GM21423 (cell line): ENCODE results near the gene USP30.
"Not testable (repeated sequence)": the region's sequence is repeated elsewhere in the genome, so short reads cannot be mapped to it uniquely, and the experiment has no call there.

ENCODE experiments used
- ATAC-seq: cut with Tn5 transposase; IDR thresholded peaks from one replicate; pipeline ENCODE4 v1.9.1; 2021; ENCODE audit warnings: mild to moderate bottlenecking, moderate library complexity; ENCODE audit not compliant: unreplicated experiment

The USP30 gene

GRCh38 chr12:109049794-109050193 is 2.6 kb upstream of the USP30 start:
- ATAC-seq = not testable (repeated sequence)

DNA sequence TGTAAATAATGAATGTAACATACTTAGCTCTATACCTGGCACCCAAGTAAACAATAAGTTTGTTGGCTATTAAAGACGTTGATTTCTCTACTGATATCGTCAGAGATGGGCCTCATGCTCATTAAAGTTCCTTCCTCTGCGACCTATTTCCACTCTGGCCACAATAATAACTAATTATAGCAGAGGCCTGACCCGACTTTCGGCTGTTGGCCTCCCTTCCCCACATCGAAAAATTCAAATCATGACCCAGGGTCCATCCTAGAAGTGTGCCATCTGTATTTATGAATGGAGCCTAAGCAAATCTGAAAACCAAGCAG is 321 bp upstream of the USP30 start:
- ATAC-seq = no peak

DNA sequence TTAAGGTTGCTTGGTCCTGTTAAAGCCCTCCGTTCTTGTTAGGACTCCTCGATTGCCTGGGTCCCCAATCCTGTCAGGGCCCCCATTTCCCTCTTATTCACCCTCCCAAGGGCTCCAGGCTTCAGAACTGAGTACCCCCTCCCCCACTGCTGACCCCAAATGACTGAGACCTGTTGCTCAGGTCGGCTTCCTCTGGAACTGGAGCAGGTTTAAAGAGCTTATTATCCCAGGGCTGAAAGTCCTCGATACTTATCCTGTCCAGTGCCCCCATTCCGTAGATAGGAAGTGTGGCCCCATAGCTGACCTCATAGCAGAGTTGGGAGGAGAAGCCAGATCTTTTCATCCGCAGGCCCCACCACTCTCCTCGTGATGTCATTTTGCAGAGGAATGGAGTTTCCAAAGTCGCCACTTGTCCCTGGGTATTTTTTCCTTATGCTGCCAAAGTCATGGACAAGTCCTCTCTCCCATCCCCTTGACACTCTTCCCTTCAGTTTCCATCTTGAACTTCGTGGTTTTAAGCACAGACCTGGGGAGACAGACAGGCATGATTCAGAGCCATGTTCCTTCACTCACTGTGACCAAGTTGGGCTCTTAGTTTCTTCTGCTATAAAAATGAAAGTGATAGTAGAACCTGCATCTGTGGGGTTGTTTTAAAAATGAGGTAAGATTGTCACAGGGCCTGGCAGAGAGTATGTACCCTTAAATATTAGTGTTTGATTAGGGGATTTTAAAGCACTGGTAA is 1.2 kb downstream of the USP30 start:
- peak; percentile 60 for ATAC-seq

DNA sequence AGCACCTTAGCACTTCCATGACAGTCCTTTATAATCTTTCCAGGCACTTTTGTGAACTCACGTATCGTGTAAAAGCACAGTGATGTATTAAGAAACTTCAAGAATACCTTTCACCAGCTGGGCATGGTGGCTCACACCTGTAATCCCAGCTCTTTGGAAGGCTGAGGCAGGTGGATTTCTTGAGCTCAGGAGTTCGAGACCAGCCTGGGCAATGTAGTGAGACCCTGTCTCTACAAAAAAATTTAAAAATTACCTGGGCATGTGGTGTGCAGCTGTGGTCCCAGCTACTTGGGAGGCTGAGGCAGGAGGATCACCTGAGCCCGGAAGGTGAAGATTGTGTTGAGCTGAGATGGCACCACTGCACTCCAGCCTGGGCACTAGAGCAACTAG is 1.7 kb downstream of the USP30 start:
- ATAC-seq = not testable (repeated sequence)

DNA sequence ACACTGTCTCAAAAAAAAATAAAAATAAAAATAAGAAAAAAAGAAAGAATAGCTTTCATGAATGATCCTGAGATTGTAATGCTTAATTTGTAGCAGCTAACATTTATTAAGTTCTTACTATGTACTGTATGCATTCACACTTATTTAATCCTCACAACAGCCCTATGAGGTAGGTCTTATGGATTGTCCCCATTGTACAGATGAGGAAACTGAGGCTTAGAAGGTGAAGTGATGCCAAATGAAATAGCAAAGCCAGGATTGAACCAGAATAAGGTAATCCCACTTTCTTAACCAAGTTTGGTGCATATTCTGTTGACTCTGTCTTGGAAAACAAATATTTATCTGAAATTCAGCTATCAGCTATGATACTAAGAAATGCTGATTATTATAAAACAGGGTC is 2.1 kb downstream of the USP30 start:
- no peak for ATAC-seq

DNA sequence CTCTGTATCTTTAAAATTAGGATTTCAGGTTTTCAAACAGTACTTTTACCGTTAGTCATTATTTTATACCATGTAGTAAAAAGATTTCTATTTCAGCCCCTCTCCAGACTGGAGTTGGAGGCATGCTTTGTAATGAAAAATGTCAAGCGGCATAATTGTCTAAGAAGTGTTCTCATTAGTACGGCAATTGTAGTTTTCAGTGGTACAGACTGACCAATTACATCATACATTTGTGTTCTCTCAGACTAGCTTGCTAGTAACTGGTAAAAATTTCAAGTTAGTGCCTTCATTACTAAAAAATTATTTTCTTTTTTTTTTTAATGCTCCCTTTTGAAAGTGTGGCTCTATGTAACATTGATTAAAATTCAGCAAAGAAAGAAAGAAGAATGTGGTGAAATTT is 4.5 kb downstream of the USP30 start:
- no peak for ATAC-seq

GRCh38 chr12:109057376-109057775 is 5.0 kb downstream of the USP30 start:
- no peak for ATAC-seq

DNA sequence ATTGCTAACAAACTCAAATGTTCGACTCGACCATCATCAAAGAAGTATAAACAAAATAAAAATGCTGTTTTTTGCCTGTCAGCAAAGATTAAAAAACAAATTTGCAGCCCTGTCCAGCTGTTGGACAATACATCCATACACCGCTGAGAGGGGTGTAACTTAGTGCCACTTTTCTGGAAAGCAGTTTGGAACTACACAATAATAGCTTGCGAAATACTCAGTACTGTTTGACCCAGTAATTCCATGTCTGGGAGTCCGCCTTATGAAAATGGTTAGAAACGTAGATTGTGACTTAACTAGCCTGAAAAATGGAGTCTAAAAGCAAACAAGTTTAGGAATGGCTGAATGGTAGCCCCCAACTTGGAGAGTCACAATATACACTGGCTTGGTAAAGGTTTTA is 6.4 kb downstream of the USP30 start:
- ATAC-seq = no peak

- no peak for ATAC-seq
Observed at GRCh38 chr12:109064143-109064542, 11.8 kb downstream of the USP30 start.

DNA sequence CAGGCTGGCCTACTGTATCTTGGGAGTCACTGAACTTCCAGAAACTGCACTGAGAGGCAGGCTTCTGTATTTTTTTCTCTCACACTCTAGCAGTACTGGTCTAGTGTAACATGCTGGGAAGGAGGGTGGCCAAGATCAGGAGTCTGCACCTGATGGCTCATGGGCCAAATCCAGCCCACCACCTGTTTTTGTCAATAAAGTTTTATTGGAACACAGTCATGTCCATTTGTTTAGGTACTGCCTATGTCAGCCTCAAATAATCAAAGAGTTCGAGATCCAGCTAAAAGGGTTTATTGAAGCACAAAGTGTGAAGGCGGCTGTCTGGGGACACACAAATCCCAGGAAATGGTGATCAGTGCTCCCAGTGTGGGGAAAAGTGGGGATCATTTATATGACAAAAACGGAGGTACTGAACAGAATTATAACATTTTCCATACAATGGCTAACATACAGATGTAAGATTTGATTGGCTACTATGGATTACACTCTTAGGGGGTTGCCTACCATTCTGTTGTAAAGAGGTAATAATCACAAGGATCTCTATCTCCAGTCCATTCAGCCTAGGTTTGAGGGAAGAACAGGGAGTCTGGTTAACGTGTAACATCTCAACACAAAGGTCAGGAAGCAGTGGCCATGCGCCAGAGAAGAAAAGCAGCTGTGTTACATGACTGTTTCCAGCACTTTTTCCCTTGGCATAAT is 12.9 kb downstream of the USP30 start:
- ATAC-seq = no peak

DNA sequence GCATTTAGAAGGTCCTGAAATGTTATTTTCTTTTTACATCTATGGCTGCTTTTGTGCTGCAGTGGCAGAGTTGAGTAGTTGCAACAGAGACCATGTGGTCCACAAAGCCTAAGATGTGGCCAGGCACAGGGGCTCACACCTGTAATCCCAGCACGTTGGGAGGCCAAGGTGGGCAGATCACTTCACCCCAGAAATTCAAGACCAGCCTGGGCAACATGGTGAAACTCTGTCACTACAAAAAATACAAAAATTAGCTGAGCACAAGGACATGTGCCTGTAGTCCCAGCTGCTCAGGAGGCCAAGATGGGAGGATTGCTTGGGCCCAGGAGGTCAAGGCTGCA is 13.4 kb downstream of the USP30 start:
- ATAC-seq = no peak

- no peak for ATAC-seq
Observed at GRCh38 chr12:109069307-109070271, 17.2 kb downstream of the USP30 start.

- ATAC-seq = no peak
Observed at GRCh38 chr12:109074866-109075265, 22.5 kb downstream of the USP30 start.

GRCh38 chr12:109082751-109083150 is 30.4 kb downstream of the USP30 start:
- ATAC-seq = no peak

DNA sequence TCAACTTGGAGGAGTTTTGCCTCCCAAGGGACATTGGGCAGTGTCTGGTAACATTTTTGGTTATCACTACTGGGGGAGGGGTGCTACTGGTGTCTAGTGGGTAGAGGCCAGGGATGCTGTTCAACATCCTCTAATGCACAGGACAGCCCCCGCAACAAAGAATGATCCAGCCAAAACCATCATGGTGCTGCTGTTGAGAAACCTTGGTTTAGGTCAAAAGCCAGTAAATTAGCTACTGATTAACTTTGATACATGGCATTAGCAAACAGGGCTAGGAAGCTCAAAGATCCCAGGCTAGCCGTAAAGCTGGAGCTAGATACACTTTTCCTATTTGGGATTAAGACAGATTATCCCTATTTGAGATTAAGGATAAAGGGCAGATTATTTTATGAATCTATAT is 32.0 kb downstream of the USP30 start:
- ATAC-seq = no peak

DNA sequence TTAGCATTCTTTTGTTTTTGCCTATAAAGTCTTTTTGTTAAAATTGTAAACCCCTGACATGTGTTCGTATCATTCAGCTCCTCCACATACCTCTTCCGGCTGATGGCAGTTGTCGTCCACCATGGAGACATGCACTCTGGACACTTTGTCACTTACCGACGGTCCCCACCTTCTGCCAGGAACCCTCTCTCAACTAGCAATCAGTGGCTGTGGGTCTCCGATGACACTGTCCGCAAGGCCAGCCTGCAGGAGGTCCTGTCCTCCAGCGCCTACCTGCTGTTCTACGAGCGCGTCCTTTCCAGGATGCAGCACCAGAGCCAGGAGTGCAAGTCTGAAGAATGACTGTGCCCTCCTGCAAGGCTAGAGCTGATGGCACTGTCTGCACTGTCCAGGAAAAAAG is 33.2 kb downstream of the USP30 start:
- ATAC-seq = no peak

DNA sequence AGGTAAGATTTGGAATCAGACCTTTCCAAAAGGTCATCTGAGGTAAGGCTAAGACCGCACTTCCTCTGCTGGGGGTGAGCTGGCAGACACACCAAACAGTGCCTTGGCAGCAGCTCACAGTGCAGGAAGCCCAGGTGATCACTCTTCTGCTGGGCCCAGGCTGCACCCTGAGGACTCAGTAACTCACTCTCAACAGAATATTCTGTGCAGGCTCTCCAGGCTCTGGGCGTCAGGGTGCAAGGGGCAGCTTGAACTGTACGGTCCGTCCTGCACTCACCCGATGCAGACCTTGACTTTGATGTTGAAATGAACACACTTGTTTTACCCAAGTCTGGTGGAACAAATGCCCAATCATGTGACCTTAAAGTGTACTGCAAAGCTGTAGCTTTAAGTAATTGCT is 34.9 kb downstream of the USP30 start:
- ATAC-seq = no peak

- ATAC-seq = no peak
Observed at GRCh38 chr12:109088818-109089217, 36.4 kb downstream of the USP30 start.

DNA sequence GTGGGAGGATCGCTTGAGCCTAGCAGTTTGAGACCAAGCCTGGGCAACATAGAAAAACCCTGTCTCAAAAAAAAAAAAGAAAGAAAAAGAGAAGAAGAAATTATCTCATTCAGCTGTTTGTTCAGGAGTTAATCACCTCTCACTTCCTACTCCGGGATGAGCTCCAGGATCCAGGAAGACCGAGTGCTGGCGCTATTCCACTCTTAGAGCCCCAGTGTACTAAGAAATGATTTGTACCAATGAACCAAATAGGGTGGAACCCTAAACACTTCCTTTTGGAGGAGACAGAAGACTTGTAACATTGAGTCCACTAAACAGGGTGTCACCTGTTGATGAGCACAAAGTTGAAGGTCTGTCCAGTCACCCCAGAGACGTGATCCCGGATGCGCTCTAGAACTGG is 37.3 kb downstream of the USP30 start:
- ATAC-seq = no peak

- ATAC-seq = no peak
Observed at GRCh38 chr12:109092497-109093021, 40.2 kb downstream of the USP30 start.
